B cell (primary cell): Measurements from ENCODE around the gene RABGAP1L. TPM values are rescaled to one million over a fixed set of nuclear protein-coding genes. Genes with fewer than 3 reads are reported as not detected.
A peak's percentile ranks its signal among the peaks of the same experiment; 100 is the strongest.

Experiments
- ATAC-seq: fragments of 200-7000 bp; cut with Tn5 transposase; one replicate; pipeline ENCODE4 v1.10.0; 2021; ENCODE audit warnings: low read depth, mild to moderate bottlenecking, moderate number of reproducible peaks, moderate library complexity
- CTCF ChIA-PET: fragments of 350-600 bp; sonication (Branson Sonifier 250); formaldehyde crosslinking; loops from one replicate; lab custom pipeline; 2021; ENCODE audit warnings: antibody characterized with exemption, inconsistent platforms; lab: Charles Lee
- POLR2A ChIA-PET: fragments of 350-600 bp; sonication (Branson Sonifier 250); formaldehyde crosslinking; loops from one replicate; lab custom pipeline; 2021; ENCODE audit warnings: antibody characterized with exemption; lab: Charles Lee
- DNase-seq: peaks from one replicate; pipeline ENCODE4 v3.0.0; 2013
- H2AFZ ChIP-seq: 2 replicates; pipeline ENCODE4 v1.6.1; 2012; ENCODE audit warnings: mild to moderate bottlenecking, low read depth, low read length; ENCODE audit not compliant: insufficient read depth, poor library complexity, severe bottlenecking
- H3K27ac ChIP-seq, 2 donors: 1 replicate in 1 of 2; 2 replicates in 1 of 2; pipeline ENCODE4 v1.5.1; 2012 to 2013; ENCODE audit warnings: low read length in 2 of 2, mild to moderate bottlenecking in 2 of 2, moderate library complexity in 1 of 2
- H3K27me3 ChIP-seq, 4 experiments: fragments of 200-600 bp in 1 of 4; sonication (generic) in 1 of 4; replicated peaks in 1 of 4; 1 replicate in 2 of 4; 2 replicates in 2 of 4; pipeline versions ENCODE4 v1.6.1 to v1.7.0; 2013 to 2016; ENCODE audit warnings: low read length in 3 of 4, mild to moderate bottlenecking in 2 of 4, mixed read lengths in 1 of 4, moderate library complexity in 1 of 4; ENCODE audit not compliant: insufficient read depth in 4 of 4, control insufficient read depth in 3 of 4; ENCODE audit errors: control extremely low read depth in 1 of 4
- H3K36me3 ChIP-seq, 2 experiments: replicated peaks in 1 of 2; 1 replicate in 1 of 2; 2 replicates in 1 of 2; pipeline versions ENCODE4 v1.6.1 to v1.7.1; 2013; ENCODE audit warnings: low read length in 1 of 2; ENCODE audit not compliant: insufficient read depth in 2 of 2, control insufficient read depth in 1 of 2; ENCODE audit errors: control extremely low read depth in 1 of 2, extremely low read depth in 1 of 2
- H3K4me1 ChIP-seq, 2 donors: fragments of 200-600 bp in 1 of 2; sonication (generic) in 1 of 2; 1 replicate in 1 of 2; 2 replicates in 1 of 2; pipeline versions ENCODE4 v1.5.1 to v1.6.1; 2013 to 2017; ENCODE audit warnings: low read length in 2 of 2; ENCODE audit not compliant: control insufficient read depth in 2 of 2, insufficient read depth in 2 of 2
- H3K4me2 ChIP-seq: replicated peaks from 2 replicates; pipeline ENCODE3; 2012; ENCODE audit warnings: mild to moderate bottlenecking, low read depth, low read length; ENCODE audit not compliant: poor library complexity, severe bottlenecking
- H3K4me3 ChIP-seq, 5 experiments: fragments of 200-600 bp in 1 of 5; sonication (generic) in 1 of 5; 1 replicate in 3 of 5; 2 replicates in 2 of 5; pipeline versions ENCODE4 v1.5.1 to v1.7.0; 2011 to 2016; ENCODE audit warnings: low read length in 4 of 5, mild to moderate bottlenecking in 4 of 5, low read depth in 2 of 5, control low read depth in 1 of 5, moderate library complexity in 1 of 5; ENCODE audit not compliant: insufficient read depth in 1 of 5; ENCODE audit errors: control extremely low read depth in 1 of 5, extremely low read depth in 1 of 5
- H3K79me2 ChIP-seq: fragments of 200-600 bp; sonication (generic); one replicate; pipeline ENCODE4 v1.6.0; 2016; ENCODE audit warnings: low read length; ENCODE audit not compliant: control insufficient read depth, insufficient read depth
- H3K9ac ChIP-seq: fragments of 200-600 bp; sonication (generic); 2 replicates; pipeline ENCODE4 v1.6.1; 2017; ENCODE audit warnings: mild to moderate bottlenecking, low read length, moderate library complexity
- H3K9me3 ChIP-seq, 3 donors: one replicate each; pipeline versions ENCODE4 v1.6.1 to v1.7.1; 2013; ENCODE audit warnings: low read length in 2 of 3; ENCODE audit not compliant: control insufficient read depth in 2 of 3, insufficient read depth in 1 of 3; ENCODE audit errors: control extremely low read depth in 1 of 3
- H4K20me1 ChIP-seq: 2 replicates; pipeline ENCODE4 v1.6.0; 2012; ENCODE audit warnings: mild to moderate bottlenecking, low read length; ENCODE audit not compliant: insufficient read depth, control insufficient read depth, poor library complexity, severe bottlenecking
- H3K27ac Mint-ChIP-seq: one replicate; pipeline ENCODE4 v1.8.0; 2021; ENCODE audit warnings: mixed read lengths
- H3K27me3 Mint-ChIP-seq: one replicate; pipeline ENCODE4 v1.8.0; 2021; ENCODE audit warnings: mixed read lengths
- H3K4me1 Mint-ChIP-seq: one replicate; pipeline ENCODE4 v1.8.0; 2021; ENCODE audit warnings: mixed read lengths
- H3K4me3 Mint-ChIP-seq: one replicate; pipeline ENCODE4 v1.8.0; 2021; ENCODE audit warnings: mixed read lengths
- H3K9me3 Mint-ChIP-seq: one replicate; pipeline ENCODE4 v1.8.0; 2022; ENCODE audit warnings: mixed read lengths; ENCODE audit not compliant: insufficient read depth
- EZH2 ChIP-seq: IDR thresholded peaks from 2 replicates; pipeline ENCODE4 v1.6.1; 2012; ENCODE audit warnings: borderline replicate concordance, low read depth, mild to moderate bottlenecking, moderate library complexity, low read length; ENCODE audit not compliant: insufficient read depth, poor library complexity, severe bottlenecking
- intact Hi-C: fragments of 100-400 bp; cut with micrococcal nuclease; formaldehyde crosslinking; loops from one replicate; pipeline ENCODE4 v1.10.0; 2022
- polyA plus RNA-seq: library from polyadenylated mRNA; depleted of rRNA; stranded (reverse); fragments of >200 nt; gene quantifications from 2 replicates; pipeline ENCODE4 v1.2.3, GENCODE V29; 2012
- total RNA-seq, 2 donors: library from RNA; stranded (reverse); fragments of 120-200 nt in 1 of 2; gene quantifications; 1 replicate in 1 of 2; 2 replicates in 1 of 2; pipeline versions ENCODE4 v1.2.3 to v1.2.4, GENCODE V29; 2013 to 2022
- TF ChIP-seq, protein P1 (sequence below): fragments of 200-600 bp; IDR thresholded peaks from one replicate; pipeline ENCODE4 v1.8.0; 2022; ENCODE audit warnings: antibody characterized with exemption, mild to moderate bottlenecking

The RABGAP1L gene
- total and polyA plus RNA-seq, 2 donors (not counting 1 experiment from before 2014, with no cell fraction given) = 34.9 to 159 TPM

GRCh38 chr1:174812016-174812415, 652.7 kb downstream of the RABGAP1L start:
- ATAC-seq = no peak
- Mint-ChIP-seq H3K27me3 (no peaks in the 10 kb centered on the region), H3K27ac (no peak overlapping the region), H3K9me3 (no peaks in the 10 kb centered on the region), H3K4me1 (peaks cover 24% of the 10 kb centered on the region), H3K4me3 (no peak overlapping the region)
- intact Hi-C loops = no loop called here
- Histone ChIP-seq H3K27me3 (no peaks in the 10 kb centered on the region), H3K36me3 (peaks cover 0 to 12% of the 10 kb centered on the region in 2 experiments), H3K4me2 (no peak overlapping the region), H4K20me1 (no peaks in the 10 kb centered on the region), H3K4me1 (peaks cover 14 to 19% of the 10 kb centered on the region in 2 donors), H3K27ac (no peak overlapping the region), H3K4me3 (no peak overlapping the region), H3K9ac (no peak overlapping the region), H3K9me3 (no peaks in the 10 kb centered on the region), H3K79me2 (peaks cover 10% of the 10 kb centered on the region), H2AFZ (no peak overlapping the region)
- POLR2A ChIA-PET = no interaction called here
- CTCF ChIA-PET = interaction anchor here (0.6 to 1.2 kb wide), 2 partner anchors 14 to 187 kb away, joined by 3 read pairs; no protein-coding TSS in a partner anchor
- no peak for DNase-seq
- TF ChIP-seq, protein P1, sequence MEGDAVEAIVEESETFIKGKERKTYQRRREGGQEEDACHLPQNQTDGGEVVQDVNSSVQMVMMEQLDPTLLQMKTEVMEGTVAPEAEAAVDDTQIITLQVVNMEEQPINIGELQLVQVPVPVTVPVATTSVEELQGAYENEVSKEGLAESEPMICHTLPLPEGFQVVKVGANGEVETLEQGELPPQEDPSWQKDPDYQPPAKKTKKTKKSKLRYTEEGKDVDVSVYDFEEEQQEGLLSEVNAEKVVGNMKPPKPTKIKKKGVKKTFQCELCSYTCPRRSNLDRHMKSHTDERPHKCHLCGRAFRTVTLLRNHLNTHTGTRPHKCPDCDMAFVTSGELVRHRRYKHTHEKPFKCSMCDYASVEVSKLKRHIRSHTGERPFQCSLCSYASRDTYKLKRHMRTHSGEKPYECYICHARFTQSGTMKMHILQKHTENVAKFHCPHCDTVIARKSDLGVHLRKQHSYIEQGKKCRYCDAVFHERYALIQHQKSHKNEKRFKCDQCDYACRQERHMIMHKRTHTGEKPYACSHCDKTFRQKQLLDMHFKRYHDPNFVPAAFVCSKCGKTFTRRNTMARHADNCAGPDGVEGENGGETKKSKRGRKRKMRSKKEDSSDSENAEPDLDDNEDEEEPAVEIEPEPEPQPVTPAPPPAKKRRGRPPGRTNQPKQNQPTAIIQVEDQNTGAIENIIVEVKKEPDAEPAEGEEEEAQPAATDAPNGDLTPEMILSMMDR = no peak
- TF ChIP-seq EZH2 = no peak

DNA sequence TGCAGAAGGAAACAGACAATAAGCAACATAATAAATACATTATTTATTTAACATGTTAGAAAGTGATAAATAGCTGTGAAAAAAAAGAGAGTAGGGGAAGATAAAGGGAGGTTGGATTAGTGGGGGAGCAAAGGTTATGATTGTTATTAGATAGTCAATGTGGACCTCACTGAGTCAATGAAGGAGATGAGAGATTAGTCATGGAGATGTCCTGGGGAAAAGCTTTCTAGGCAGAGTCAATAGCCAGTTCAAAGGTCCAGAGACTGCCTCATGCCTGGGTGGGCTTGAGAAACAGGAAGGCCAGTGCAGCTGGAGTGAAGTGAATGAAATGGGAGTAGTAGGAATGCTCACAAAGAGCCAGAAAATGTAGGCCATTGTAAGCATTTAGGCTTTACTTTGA, 653.3 kb downstream of the RABGAP1L start:
- Mint-ChIP-seq H3K27me3 (no peaks in the 10 kb centered on the region), H3K4me3 (no peak overlapping the region), H3K9me3 (no peaks in the 10 kb centered on the region), H3K4me1 (peaks cover 24% of the 10 kb centered on the region), H3K27ac (peak overlapping the region; percentile 51)
- ChIA-PET POLR2A (no interaction called here), CTCF (interaction anchor here (1.2 kb wide), 1 partner anchor 186 kb away, joined by 3 read pairs; no protein-coding TSS in a partner anchor)
- peaks cover 14 to 19% of the 10 kb centered on the region in 2 donors for H3K4me1 ChIP-seq
- intact Hi-C loops = no loop called here
- H4K20me1 ChIP-seq = no peaks in the 10 kb centered on the region
- no peak for DNase-seq
- peaks cover 10% of the 10 kb centered on the region for H3K79me2 ChIP-seq
- H3K4me2 ChIP-seq = no peak overlapping the region
- H2AFZ ChIP-seq = no peak overlapping the region
- peak overlapping the region in 1 of 2 donors; percentile 10 for H3K27ac ChIP-seq
- peaks cover 0 to 12% of the 10 kb centered on the region in 2 experiments for H3K36me3 ChIP-seq
- no peaks in the 10 kb centered on the region for H3K9me3 ChIP-seq
- no peak overlapping the region for H3K4me3 ChIP-seq
- H3K27me3 ChIP-seq = no peaks in the 10 kb centered on the region
- ATAC-seq = no peak
- no peak for TF ChIP-seq EZH2
- TF ChIP-seq, protein P1 = no peak
- no peak overlapping the region for H3K9ac ChIP-seq
